HCT116 (cell line): Measurements from ENCODE around the gene TMEM184A. TPM values are rescaled to one million over a fixed set of nuclear protein-coding genes. Genes with fewer than 3 reads are reported as not detected.
A peak's percentile ranks its signal among the peaks of the same experiment; 100 is the strongest.

Experiments
- ATAC-seq: fragments of 200-7000 bp; cut with Tn5 transposase; 2 replicates; pipeline ENCODE4 v1.9.1; 2020; ENCODE audit warnings: mild to moderate bottlenecking, moderate library complexity
- BruUV-seq: library from RNA; stranded (reverse); fragments of 400-500 nt; replicated peaks from 2 replicates; lab custom pipeline; 2021; lab: Mats Ljungman, UMichigan
- CTCF ChIA-PET: fragments of 300-600 bp; sonication (Branson Sonifier 250); formaldehyde crosslinking; loops from one replicate; lab custom pipeline; 2021; ENCODE audit warnings: antibody characterized with exemption; lab: Charles Lee
- POLR2A ChIA-PET: fragments of 300-600, 350-600 bp; sonication (Branson Sonifier 250); formaldehyde crosslinking; loops from one replicate; lab custom pipeline; 2021; ENCODE audit warnings: antibody characterized with exemption; lab: Charles Lee
- RAD21 ChIA-PET, 2 experiments: fragments of 300-600 bp; sonication (Branson Sonifier 250); formaldehyde crosslinking; loops; one replicate each; lab custom pipeline; 2023; ENCODE audit warnings: low total read pairs in 2 of 2; ENCODE audit not compliant: uncharacterized antibody in 2 of 2, unreplicated experiment in 2 of 2, low non-redundant PET in 1 of 2; lab: Charles Lee
- DNase-seq: peaks from one replicate; pipeline ENCODE4 v3.0.0-alpha.2; 2010; ENCODE audit warnings: low read depth, low spot score
- H2AFZ ChIP-seq: fragments of 200-600 bp; shearing (Covaris generic), sonication (generic); 2 replicates; pipeline ENCODE4 v1.6.1; 2017; ENCODE audit warnings: low read depth, mixed run types, mixed read lengths, antibody characterized with exemption, low read length; ENCODE audit not compliant: poor library complexity, severe bottlenecking
- H3K27ac ChIP-seq: 2 replicates; pipeline ENCODE4 v1.5.1; 2012; ENCODE audit warnings: low read depth, low read length
- H3K27me3 ChIP-seq: fragments of 200-600 bp; sonication (generic); 2 replicates; pipeline ENCODE4 v1.6.1; 2016; ENCODE audit warnings: mixed run types, low read length, mixed read lengths; ENCODE audit not compliant: insufficient read depth
- H3K36me3 ChIP-seq, 2 experiments: fragments of 200-500 bp in 1 of 2; fragments of 200-600 bp in 1 of 2; sonication (Bioruptor generic) in 1 of 2; sonication (generic) in 1 of 2; 2 replicates each; pipeline versions ENCODE4 v1.5.1 to v1.6.1; 2014 to 2016; ENCODE audit warnings: low read length in 2 of 2, inconsistent platforms in 1 of 2, mixed read lengths in 1 of 2, mixed run types in 1 of 2; ENCODE audit not compliant: insufficient read depth in 2 of 2, control insufficient read depth in 1 of 2
- H3K4me1 ChIP-seq, 2 experiments: fragments of 200-600 bp in 1 of 2; sonication (generic) in 1 of 2; 2 replicates each; pipeline versions ENCODE4 v1.5.1 to v1.6.1; 2012 to 2017; ENCODE audit warnings: low read length in 2 of 2, inconsistent platforms in 1 of 2, mild to moderate bottlenecking in 1 of 2, mixed read lengths in 1 of 2, mixed run types in 1 of 2, moderate library complexity in 1 of 2; ENCODE audit not compliant: insufficient read depth in 2 of 2, control insufficient read depth in 1 of 2
- H3K4me2 ChIP-seq: fragments of 200-600 bp; sonication (generic); 2 replicates; pipeline ENCODE4 v1.6.1; 2017; ENCODE audit warnings: mixed run types, low read length, mixed read lengths
- H3K4me3 ChIP-seq, 2 experiments: fragments of 200-600 bp in 1 of 2; sonication (generic) in 1 of 2; replicated peaks in 1 of 2; 2 replicates each; pipeline ENCODE4 v1.5.1; 2011 to 2016; ENCODE audit warnings: low read length in 2 of 2, control low read depth in 1 of 2, low read depth in 1 of 2, mild to moderate bottlenecking in 1 of 2, mixed read lengths in 1 of 2, mixed run types in 1 of 2
- H3K79me2 ChIP-seq: fragments of 200-600 bp; sonication (generic); 2 replicates; pipeline ENCODE4 v1.6.1; 2017; ENCODE audit warnings: mild to moderate bottlenecking, mixed run types, low read length, moderate library complexity, mixed read lengths; ENCODE audit not compliant: insufficient read depth
- H3K9ac ChIP-seq: fragments of 200-600 bp; sonication (generic); 2 replicates; pipeline ENCODE4 v1.6.1; 2016; ENCODE audit warnings: low read length, mixed read lengths
- H3K9me2 ChIP-seq: fragments of 200-600 bp; sonication (generic), shearing (Covaris generic); 2 replicates; pipeline ENCODE4 v1.6.1; 2017; ENCODE audit warnings: mixed run types, mild to moderate bottlenecking, moderate library complexity; ENCODE audit not compliant: insufficient read depth
- H3K9me3 ChIP-seq, 2 experiments: fragments of 200-500 bp in 1 of 2; fragments of 200-600 bp in 1 of 2; sonication (Bioruptor generic) in 1 of 2; sonication (generic) in 1 of 2; 2 replicates each; pipeline ENCODE4 v1.6.1; 2014 to 2017; ENCODE audit warnings: low read length in 2 of 2, mixed read lengths in 2 of 2, inconsistent platforms in 1 of 2, low read depth in 1 of 2, mild to moderate bottlenecking in 1 of 2, mixed run types in 1 of 2, moderate library complexity in 1 of 2; ENCODE audit not compliant: control insufficient read depth in 1 of 2, insufficient read depth in 1 of 2
- H4K20me1 ChIP-seq: fragments of 200-600 bp; sonication (generic), shearing (Covaris generic); 2 replicates; pipeline ENCODE4 v1.6.1; 2017; ENCODE audit warnings: mixed run types, mild to moderate bottlenecking, moderate library complexity; ENCODE audit not compliant: insufficient read depth
- POLR2A ChIP-seq: IDR thresholded peaks from 2 replicates; pipeline ENCODE4 v1.7.0; 2011; ENCODE audit warnings: borderline replicate concordance; ENCODE audit not compliant: insufficient read depth, insufficient read length; ENCODE audit errors: extremely low read depth
- POLR2AphosphoS5 ChIP-seq: IDR thresholded peaks from 2 replicates; pipeline ENCODE4 v1.6.1; 2011; ENCODE audit warnings: mild to moderate bottlenecking, low read depth, low read length, moderate library complexity
- SIN3A ChIP-seq: IDR thresholded peaks from 2 replicates; pipeline ENCODE4 v1.6.1; 2012; ENCODE audit warnings: low read depth
- ZFX ChIP-seq: fragments of 450-650 bp; IDR thresholded peaks from 2 replicates; pipeline ENCODE4 v1.6.1; 2017
- intact Hi-C: fragments of 100-400 bp; cut with micrococcal nuclease; formaldehyde crosslinking; loops from 2 replicates; pipeline ENCODE4 v1.10.0; 2022
- total RNA-seq: library from RNA; stranded (reverse); gene quantifications from one replicate; pipeline ENCODE4 v1.2.1, GENCODE V29; 2021; ENCODE audit not compliant: unreplicated experiment
- TF ChIP-seq, protein P1 (sequence below): IDR thresholded peaks from 2 replicates; pipeline ENCODE4 v1.6.1; 2012; ENCODE audit warnings: low read depth

Gene TMEM184A
- total RNA-seq, 1 experiment from 2014 or later = 34.8 TPM

DNA sequence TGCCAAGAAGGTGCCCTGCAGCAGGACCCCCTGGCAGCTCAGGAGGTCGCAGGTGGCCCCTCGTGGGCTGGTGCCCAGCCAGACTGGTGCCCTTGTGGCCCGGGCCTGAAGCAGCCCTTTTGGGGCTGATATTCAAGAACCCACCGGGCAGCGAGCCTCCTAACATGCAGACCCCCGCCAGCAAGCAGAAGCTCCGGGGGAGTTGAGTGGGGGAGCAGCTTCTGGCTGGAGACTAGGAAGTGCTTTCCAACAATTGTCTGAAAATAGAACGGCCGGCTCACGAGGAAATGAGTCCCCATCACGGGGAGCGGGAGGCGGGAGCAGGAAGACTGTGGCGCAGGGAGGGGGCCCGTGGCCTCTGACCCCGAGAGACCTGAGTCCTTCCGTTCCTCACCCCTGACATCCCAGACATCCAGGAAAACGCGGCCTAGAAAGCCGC lies 42.3 kb downstream of the TMEM184A start:
- DNase-seq (no peak), ATAC-seq (peak; percentile 41)
- no peak for TF ChIP-seq ZFX
- TF ChIP-seq, protein P1, sequence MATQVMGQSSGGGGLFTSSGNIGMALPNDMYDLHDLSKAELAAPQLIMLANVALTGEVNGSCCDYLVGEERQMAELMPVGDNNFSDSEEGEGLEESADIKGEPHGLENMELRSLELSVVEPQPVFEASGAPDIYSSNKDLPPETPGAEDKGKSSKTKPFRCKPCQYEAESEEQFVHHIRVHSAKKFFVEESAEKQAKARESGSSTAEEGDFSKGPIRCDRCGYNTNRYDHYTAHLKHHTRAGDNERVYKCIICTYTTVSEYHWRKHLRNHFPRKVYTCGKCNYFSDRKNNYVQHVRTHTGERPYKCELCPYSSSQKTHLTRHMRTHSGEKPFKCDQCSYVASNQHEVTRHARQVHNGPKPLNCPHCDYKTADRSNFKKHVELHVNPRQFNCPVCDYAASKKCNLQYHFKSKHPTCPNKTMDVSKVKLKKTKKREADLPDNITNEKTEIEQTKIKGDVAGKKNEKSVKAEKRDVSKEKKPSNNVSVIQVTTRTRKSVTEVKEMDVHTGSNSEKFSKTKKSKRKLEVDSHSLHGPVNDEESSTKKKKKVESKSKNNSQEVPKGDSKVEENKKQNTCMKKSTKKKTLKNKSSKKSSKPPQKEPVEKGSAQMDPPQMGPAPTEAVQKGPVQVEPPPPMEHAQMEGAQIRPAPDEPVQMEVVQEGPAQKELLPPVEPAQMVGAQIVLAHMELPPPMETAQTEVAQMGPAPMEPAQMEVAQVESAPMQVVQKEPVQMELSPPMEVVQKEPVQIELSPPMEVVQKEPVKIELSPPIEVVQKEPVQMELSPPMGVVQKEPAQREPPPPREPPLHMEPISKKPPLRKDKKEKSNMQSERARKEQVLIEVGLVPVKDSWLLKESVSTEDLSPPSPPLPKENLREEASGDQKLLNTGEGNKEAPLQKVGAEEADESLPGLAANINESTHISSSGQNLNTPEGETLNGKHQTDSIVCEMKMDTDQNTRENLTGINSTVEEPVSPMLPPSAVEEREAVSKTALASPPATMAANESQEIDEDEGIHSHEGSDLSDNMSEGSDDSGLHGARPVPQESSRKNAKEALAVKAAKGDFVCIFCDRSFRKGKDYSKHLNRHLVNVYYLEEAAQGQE = no peak
- TF ChIP-seq POLR2A = no peak
- TF ChIP-seq POLR2AphosphoS5 = no peak
- no peak for TF ChIP-seq SIN3A
- no peaks in the 10 kb centered on the region for H3K9me2 ChIP-seq
- H2AFZ ChIP-seq = no peak overlapping the region
- no peaks in the 10 kb centered on the region for H3K79me2 ChIP-seq
- H3K4me3 ChIP-seq = peak overlapping the region in 1 of 2 experiments; percentile 33; a peak in 1 of 4 replicates
- H3K36me3 ChIP-seq = no peaks in the 10 kb centered on the region
- RAD21 ChIA-PET = interaction anchor here in 1 of 2 experiments (0.7 kb wide), 1 partner anchor 77 kb away, joined by 4 read pairs; no protein-coding TSS in a partner anchor
- peak overlapping the region; percentile 86 for H3K27ac ChIP-seq
- TSS peak; percentile 59 for BruUV-seq
- CTCF ChIA-PET = interaction anchor here (1.4 kb wide), 1 partner anchor 42 kb away, joined by 6 read pairs; the partner anchor contains the start of gene TMEM184A
- peak overlapping the region; percentile 60 for H3K4me2 ChIP-seq
- no peaks in the 10 kb centered on the region for H3K27me3 ChIP-seq
- POLR2A ChIA-PET = interaction anchor here (1.0 kb wide), 1 partner anchor 9 kb away, joined by 3 read pairs; no protein-coding TSS in a partner anchor
- peaks cover 17 to 42% of the 10 kb centered on the region in 2 experiments for H3K4me1 ChIP-seq
- H3K9me3 ChIP-seq = no peaks in the 10 kb centered on the region
- H4K20me1 ChIP-seq = no peaks in the 10 kb centered on the region
- H3K9ac ChIP-seq = peak overlapping the region; percentile 62
- intact Hi-C loops = no loop called here
